Measurements from ENCODE around the gene MRPL24.

MRPL24 gene

DNA sequence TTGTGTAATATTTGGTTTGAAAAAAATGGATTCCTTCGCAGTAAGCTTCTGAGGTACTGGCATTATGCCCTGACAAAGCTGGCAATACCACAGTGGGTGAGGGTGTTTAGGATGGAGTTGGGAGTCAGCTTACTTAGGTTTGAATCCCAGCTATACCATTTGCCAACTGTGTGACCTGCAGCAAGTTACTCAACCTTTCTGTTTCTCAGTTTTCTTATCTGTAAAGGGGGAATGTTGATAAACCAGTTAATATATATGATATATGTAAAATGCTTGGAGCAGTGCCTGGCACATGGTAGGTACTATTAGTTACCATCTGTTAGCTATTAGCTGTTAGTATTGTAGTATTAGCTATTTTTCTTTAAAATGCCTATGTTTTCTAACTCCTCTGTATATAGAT, 15.5 kb upstream of the MRPL24 start:
- ChIA-PET POLR2A (interaction anchor here (0.8 to 3.0 kb wide), 3 partner anchors 10 to 30 kb away, joined by 3 to 11 read pairs (median 6); partner anchors contain the start of genes MRPL24 and PRCC), CTCF (interaction anchor here (0.6 to 1.5 kb wide), 3 partner anchors 15 to 66 kb away, joined by 3 to 4 read pairs (median 3); no protein-coding TSS in a partner anchor)
- no peak for DNase-seq (ENCODE audit: extremely low spot score)
- TF ChIP-seq SP1 (IDR thresholded peaks at IDR 0.05) (no peak), FOXA1 (IDR thresholded peaks at IDR 0.05) (no peak), TARDBP (IDR thresholded peaks at IDR 0.05) (no peak), FOXK2 (IDR thresholded peaks at IDR 0.05) (no peak), NFRKB (IDR thresholded peaks at IDR 0.05) (no peak), LEF1 (IDR thresholded peaks at IDR 0.05; ENCODE audit: borderline replicate concordance) (no peak), ZNF384 (IDR thresholded peaks at IDR 0.05) (no peak), BHLHE40 (IDR thresholded peaks at IDR 0.05; ENCODE audit: borderline replicate concordance) (no peak), HDGF (IDR thresholded peaks at IDR 0.05; ENCODE audit: borderline replicate concordance) (no peak), CTBP1 (IDR thresholded peaks at IDR 0.05; ENCODE audit: borderline replicate concordance) (no peak), FOXM1 (IDR thresholded peaks at IDR 0.05; ENCODE audit: borderline replicate concordance) (no peak), L3MBTL2 (conservative IDR thresholded peaks at IDR 0.05) (no peak), SUZ12 (IDR thresholded peaks at IDR 0.05) (no peak), ELF4 (IDR thresholded peaks at IDR 0.05) (no peak), ARNT (IDR thresholded peaks at IDR 0.05) (no peak)
- TF ChIP-seq, protein P1, sequence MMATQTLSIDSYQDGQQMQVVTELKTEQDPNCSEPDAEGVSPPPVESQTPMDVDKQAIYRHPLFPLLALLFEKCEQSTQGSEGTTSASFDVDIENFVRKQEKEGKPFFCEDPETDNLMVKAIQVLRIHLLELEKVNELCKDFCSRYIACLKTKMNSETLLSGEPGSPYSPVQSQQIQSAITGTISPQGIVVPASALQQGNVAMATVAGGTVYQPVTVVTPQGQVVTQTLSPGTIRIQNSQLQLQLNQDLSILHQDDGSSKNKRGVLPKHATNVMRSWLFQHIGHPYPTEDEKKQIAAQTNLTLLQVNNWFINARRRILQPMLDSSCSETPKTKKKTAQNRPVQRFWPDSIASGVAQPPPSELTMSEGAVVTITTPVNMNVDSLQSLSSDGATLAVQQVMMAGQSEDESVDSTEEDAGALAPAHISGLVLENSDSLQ (IDR thresholded peaks at IDR 0.05): no peak

DNA sequence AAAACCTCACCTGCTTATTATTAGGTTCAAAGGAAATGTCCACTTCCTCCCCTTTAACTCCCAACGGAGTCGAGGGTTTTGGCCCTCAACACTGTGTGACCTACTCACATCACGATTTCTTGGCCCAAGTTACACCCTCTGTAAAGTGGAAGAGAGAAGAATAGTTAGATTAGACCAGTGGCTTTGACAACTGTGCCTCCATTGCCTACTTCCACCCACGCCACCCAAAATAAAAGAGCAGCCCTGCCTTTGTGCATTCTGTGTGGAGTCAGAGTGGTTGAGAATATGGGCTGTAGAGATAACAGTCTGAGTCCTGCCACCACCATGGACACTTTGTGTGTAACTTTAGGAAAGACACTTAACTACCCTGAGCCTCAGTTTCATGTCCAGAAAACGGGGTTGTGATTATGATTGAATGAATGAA, 14.7 kb upstream of the MRPL24 start:
- no peak for TF ChIP-seq L3MBTL2 (conservative IDR thresholded peaks at IDR 0.05)
- TF ChIP-seq CTBP1 (IDR thresholded peaks at IDR 0.05; ENCODE audit: borderline replicate concordance): no peak
- TF ChIP-seq HDGF (IDR thresholded peaks at IDR 0.05; ENCODE audit: borderline replicate concordance): no peak
- no peak for TF ChIP-seq NFRKB (IDR thresholded peaks at IDR 0.05)
- no peak for TF ChIP-seq SUZ12 (IDR thresholded peaks at IDR 0.05)
- TF ChIP-seq SP1 (IDR thresholded peaks at IDR 0.05): no peak
- TF ChIP-seq FOXK2 (IDR thresholded peaks at IDR 0.05): no peak
- TF ChIP-seq LEF1 (IDR thresholded peaks at IDR 0.05; ENCODE audit: borderline replicate concordance): no peak
- ChIA-PET POLR2A (no interaction called here), CTCF (no interaction called here)
- DNase-seq (ENCODE audit: extremely low spot score): no peak

- ChIA-PET CTCF (no interaction called here), POLR2A (no interaction called here)
- TF ChIP-seq FOXM1 (IDR thresholded peaks at IDR 0.05; ENCODE audit: borderline replicate concordance): no peak
- TF ChIP-seq CTBP1 (IDR thresholded peaks at IDR 0.05; ENCODE audit: borderline replicate concordance): no peak
- TF ChIP-seq, protein P1 (IDR thresholded peaks at IDR 0.05): no peak
- no peak for TF ChIP-seq HDGF (IDR thresholded peaks at IDR 0.05; ENCODE audit: borderline replicate concordance)
- no peak for TF ChIP-seq FOXA1 (IDR thresholded peaks at IDR 0.05)
- no peak for TF ChIP-seq L3MBTL2 (conservative IDR thresholded peaks at IDR 0.05)
- DNase-seq (ENCODE audit: extremely low spot score): no peak
Measured at GRCh38 chr1:156754219-156754618, 13.3 kb upstream of the MRPL24 start.

DNA sequence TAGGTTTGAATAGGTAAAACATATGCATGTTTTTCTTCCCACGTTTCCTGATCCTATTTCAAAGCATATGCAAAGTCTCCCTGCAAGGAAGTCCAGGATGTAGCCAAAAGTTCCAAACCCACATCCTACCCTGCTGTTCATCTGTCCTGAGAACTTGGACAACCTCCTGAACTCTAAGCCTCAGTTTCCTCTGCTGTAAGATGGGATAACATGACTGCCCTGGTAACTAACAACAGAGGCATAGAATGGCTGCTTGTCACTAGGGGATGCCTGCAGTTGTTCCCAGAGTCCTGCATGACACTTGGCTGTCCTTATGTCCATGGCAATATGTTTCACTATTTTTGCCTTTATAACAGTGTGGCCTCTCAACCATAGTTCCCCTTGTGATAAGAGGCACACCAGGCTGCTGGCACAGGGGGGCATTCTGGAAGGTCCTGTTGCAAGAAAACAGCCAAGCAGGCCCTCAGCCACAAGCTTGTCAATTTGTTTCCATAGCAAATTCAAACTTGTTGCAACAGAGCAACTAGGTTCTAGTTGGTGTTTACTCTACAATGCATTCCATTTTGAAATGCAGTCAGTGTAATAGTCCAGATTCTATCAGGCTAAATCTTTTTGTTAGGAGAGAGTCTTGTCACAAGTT, 12.1 kb upstream of the MRPL24 start:
- CTCF ChIA-PET: interaction anchor here (0.8 to 2.2 kb wide), 4 partner anchors 14 to 107 kb away, joined by 3 to 10 read pairs (median 4); partner anchors contain the start of gene PRCC
- POLR2A ChIA-PET: interaction anchor here (0.9 to 4.5 kb wide), 7 partner anchors 11 to 129 kb away, joined by 3 to 80 read pairs (median 7); partner anchors contain the start of genes ISG20L2, METTL25B, MRPL24 and PRCC
- DNase-seq (ENCODE audit: extremely low spot score): no peak
- TF ChIP-seq ARNT (IDR thresholded peaks at IDR 0.05): no peak
- no peak for TF ChIP-seq LEF1 (IDR thresholded peaks at IDR 0.05; ENCODE audit: borderline replicate concordance)
- no peak for TF ChIP-seq ELF4 (IDR thresholded peaks at IDR 0.05)
- TF ChIP-seq FOXM1 (IDR thresholded peaks at IDR 0.05; ENCODE audit: borderline replicate concordance): no peak
- TF ChIP-seq, protein P1 (IDR thresholded peaks at IDR 0.05): no peak
- no peak for TF ChIP-seq FOXA1 (IDR thresholded peaks at IDR 0.05)
- no peak for TF ChIP-seq CTBP1 (IDR thresholded peaks at IDR 0.05; ENCODE audit: borderline replicate concordance)
- no peak for TF ChIP-seq L3MBTL2 (conservative IDR thresholded peaks at IDR 0.05)
- no peak for TF ChIP-seq NFRKB (IDR thresholded peaks at IDR 0.05)
- no peak for TF ChIP-seq ZNF384 (IDR thresholded peaks at IDR 0.05)
- TF ChIP-seq SP1 (IDR thresholded peaks at IDR 0.05): no peak

DNA sequence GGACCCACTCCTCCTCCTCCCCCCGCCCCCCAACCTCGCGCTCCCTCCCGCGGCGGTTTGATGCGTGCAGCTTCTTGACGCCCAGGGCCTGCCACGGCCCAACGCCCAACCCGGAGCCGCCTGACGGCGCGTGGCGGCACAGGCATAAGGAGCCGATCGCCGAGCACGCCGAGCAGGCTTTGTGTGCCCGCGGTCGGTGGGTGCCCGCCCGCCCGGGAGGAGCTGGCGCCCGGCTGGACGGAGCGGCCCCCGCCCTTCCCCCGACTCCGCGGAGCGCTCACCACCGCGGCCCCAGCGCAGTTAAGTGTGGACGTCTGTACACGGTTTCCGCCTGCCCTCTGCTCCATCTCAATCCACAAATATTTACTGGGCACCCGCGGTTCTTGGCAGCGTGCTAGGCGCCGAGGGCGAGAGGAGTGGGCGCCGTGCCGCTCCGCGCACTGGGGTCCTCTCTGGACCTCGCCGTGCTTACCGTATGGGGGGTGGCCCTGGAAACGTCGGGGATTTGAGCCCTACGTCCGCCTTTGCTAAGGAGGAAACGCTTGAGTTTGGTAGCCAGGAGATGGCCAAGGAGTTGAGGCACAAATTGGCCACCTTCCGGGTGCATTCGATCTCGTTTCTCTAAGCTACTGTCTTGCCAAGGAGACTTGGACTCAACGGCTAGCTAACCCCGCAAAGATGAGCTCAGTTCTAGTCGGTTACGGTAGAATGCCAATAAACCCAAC, 11.0 kb upstream of the MRPL24 start:
- POLR2A ChIA-PET: interaction anchor here (0.7 to 4.5 kb wide), 15 partner anchors 9 to 128 kb away, joined by 3 to 80 read pairs (median 5); partner anchors contain the start of genes CRABP2, ISG20L2, METTL25B and MRPL24
- TF ChIP-seq L3MBTL2 (conservative IDR thresholded peaks at IDR 0.05) (peak; percentile 89), ARNT (IDR thresholded peaks at IDR 0.05) (peak; percentile 77), SP1 (IDR thresholded peaks at IDR 0.05) (no peak), SUZ12 (IDR thresholded peaks at IDR 0.05) (no peak), TARDBP (IDR thresholded peaks at IDR 0.05) (no peak), BHLHE40 (IDR thresholded peaks at IDR 0.05; ENCODE audit: borderline replicate concordance) (no peak), HDGF (IDR thresholded peaks at IDR 0.05; ENCODE audit: borderline replicate concordance) (no peak)
- CTCF ChIA-PET: interaction anchor here (0.6 to 2.2 kb wide), 5 partner anchors 15 to 108 kb away, joined by 3 to 10 read pairs (median 4); partner anchors contain the start of gene PRCC
- DNase-seq (ENCODE audit: extremely low spot score): peak; percentile 93
